Keratinocyte (primary cell): ENCODE measurements around the gene ZBTB40. TPM values are rescaled to one million over a fixed set of nuclear protein-coding genes. Genes with fewer than 3 reads are reported as not detected.

Source experiments
- DNase-seq: peaks from one replicate; pipeline ENCODE4 v3.0.0-alpha.2; 2011; ENCODE audit warnings: low read depth, missing footprints, low spot score
- FAIRE-seq: peaks from 2 replicates; lab custom pipeline; 2011; peaks lifted over from hg19 to GRCh38; lab: Jason Lieb, UNC
- H2AFZ ChIP-seq: 2 replicates; pipeline ENCODE4 v1.6.0; 2012; ENCODE audit warnings: low read length, control low read depth, inconsistent platforms; ENCODE audit not compliant: control insufficient read depth
- H3K27ac ChIP-seq: 2 replicates; pipeline ENCODE4 v1.5.1; 2011; ENCODE audit warnings: low read length; ENCODE audit not compliant: control insufficient read depth, insufficient read depth
- H3K27me3 ChIP-seq: 3 replicates; pipeline ENCODE4 v1.6.0; 2011; ENCODE audit warnings: low read length; ENCODE audit not compliant: control insufficient read depth, insufficient read depth; ENCODE audit errors: extremely low read depth
- H3K36me3 ChIP-seq, 2 experiments: 2 replicates in 1 of 2; 3 replicates in 1 of 2; pipeline ENCODE4 v1.5.1; 2011; ENCODE audit warnings: low read length in 2 of 2, mild to moderate bottlenecking in 1 of 2; ENCODE audit not compliant: control insufficient read depth in 2 of 2, insufficient read depth in 2 of 2; ENCODE audit errors: extremely low read depth in 1 of 2
- H3K4me1 ChIP-seq: 3 replicates; pipeline ENCODE4 v1.5.1; 2011; ENCODE audit warnings: low read length; ENCODE audit not compliant: control insufficient read depth, insufficient read depth; ENCODE audit errors: extremely low read depth
- H3K4me2 ChIP-seq: 3 replicates; pipeline ENCODE4 v1.6.0; 2011; ENCODE audit warnings: low read depth, low read length; ENCODE audit not compliant: control insufficient read depth, insufficient read depth; ENCODE audit errors: extremely low read depth
- H3K4me3 ChIP-seq, 3 experiments: fragments of 200-600 bp in 1 of 3; sonication (generic) in 1 of 3; 2 replicates in 2 of 3; 3 replicates in 1 of 3; pipeline ENCODE4 v1.5.1; 2011 to 2016; ENCODE audit warnings: low read length in 3 of 3, mild to moderate bottlenecking in 3 of 3, control low read depth in 2 of 3, inconsistent platforms in 1 of 3, low read depth in 1 of 3, mixed read lengths in 1 of 3, mixed run types in 1 of 3, moderate library complexity in 1 of 3; ENCODE audit not compliant: control insufficient read depth in 2 of 3, insufficient read depth in 2 of 3; ENCODE audit errors: extremely low read depth in 1 of 3
- H3K79me2 ChIP-seq: 2 replicates; pipeline ENCODE4 v1.6.0; 2012; ENCODE audit warnings: low read length; ENCODE audit not compliant: control insufficient read depth, insufficient read depth
- H3K9ac ChIP-seq: 3 replicates; pipeline ENCODE4 v1.6.0; 2011; ENCODE audit warnings: low read length; ENCODE audit not compliant: control insufficient read depth, insufficient read depth; ENCODE audit errors: extremely low read depth
- H3K9me1 ChIP-seq: 3 replicates; pipeline ENCODE4 v1.6.0; 2011; ENCODE audit warnings: low read length; ENCODE audit not compliant: control insufficient read depth, insufficient read depth; ENCODE audit errors: extremely low read depth
- H3K9me3 ChIP-seq: 2 replicates; pipeline ENCODE4 v1.5.1; 2012; ENCODE audit warnings: low read depth, low read length; ENCODE audit not compliant: control insufficient read depth
- H4K20me1 ChIP-seq: 3 replicates; pipeline ENCODE4 v1.6.0; 2011; ENCODE audit warnings: low read length; ENCODE audit not compliant: control insufficient read depth, insufficient read depth; ENCODE audit errors: extremely low read depth
- CTCF ChIP-seq, 3 experiments: IDR thresholded peaks in 1 of 3; conservative IDR thresholded peaks in 1 of 3; optimal IDR thresholded peaks in 1 of 3; 2 replicates in 2 of 3; 3 replicates in 1 of 3; pipeline versions ENCODE3 to v1.5.1; 2011; ENCODE audit warnings: low read length in 3 of 3, mild to moderate bottlenecking in 3 of 3, moderate library complexity in 2 of 3, control low read depth in 1 of 3, inconsistent platforms in 1 of 3; ENCODE audit not compliant: insufficient read depth in 2 of 3; ENCODE audit errors: extremely low read depth in 1 of 3
- EZH2 ChIP-seq: IDR thresholded peaks from one replicate; pipeline ENCODE4 v1.6.1; 2012; ENCODE audit warnings: inconsistent platforms, mild to moderate bottlenecking, low read length, moderate library complexity
- dilution Hi-C: fragments of 300-500 bp; cut with MboI; formaldehyde crosslinking; loops from one replicate; pipeline ENCODE4 v1.7.0; 2020; ENCODE audit warnings: low sequenced_read_pairs; ENCODE audit not compliant: extremely low pct_ligation_motif_present
- polyA plus RNA-seq, 5 experiments: library from polyadenylated mRNA; depleted of rRNA in 3 of 5; stranded (reverse) in 3 of 5; stranded (forward) in 1 of 5; unstranded in 1 of 5; fragments of >200 nt; gene quantifications; 1 replicate in 1 of 5; 2 replicates in 3 of 5; 3 replicates in 1 of 5; pipeline versions ENCODE4 v1.2.1 to v1.2.3, GENCODE V29; 2011 to 2012; ENCODE audit warnings: missing spikeins in 2 of 5, low read depth in 1 of 5, low replicate concordance in 1 of 5

The ZBTB40 gene
- polyA plus RNA-seq, 1 donor (not counting 4 experiments of a cell fraction or from before 2014, with no cell fraction given), result 5.0 TPM

- Histone ChIP-seq H3K27ac (no peak overlapping the region), H3K9me1 (no peaks in the 10 kb centered on the region), H3K4me1 (no peaks in the 10 kb centered on the region), H3K9ac (no peak overlapping the region), H3K79me2 (no peaks in the 10 kb centered on the region), H3K4me2 (no peak overlapping the region), H3K27me3 (peaks cover 3% of the 10 kb centered on the region), H4K20me1 (no peaks in the 10 kb centered on the region), H3K36me3 (no peaks in the 10 kb centered on the region), H3K4me3 (no peak overlapping the region), H3K9me3 (no peaks in the 10 kb centered on the region), H2AFZ (no peak overlapping the region)
- FAIRE-seq (no peak), DNase-seq (no peak)
- TF ChIP-seq EZH2, result no peak
- TF ChIP-seq CTCF (optimal IDR thresholded peaks at IDR 0.05 in 1 of 3, IDR thresholded peaks at IDR 0.05 in 1 of 3, conservative IDR thresholded peaks at IDR 0.05 in 1 of 3; ENCODE audit: extremely low read depth in 1 of 3, insufficient read depth in 2 of 3, low read length in 3 of 3), result no peak
- dilution Hi-C loops, result no loop called here
Observed at GRCh38 chr1:22417466-22417865, 34.2 kb upstream of the ZBTB40 start.

- H3K4me3 ChIP-seq, result no peak overlapping the region
- DNase-seq, result no peak
- no peak overlapping the region for H3K4me2 ChIP-seq
- no peaks in the 10 kb centered on the region for H3K9me1 ChIP-seq
- no peak overlapping the region for H2AFZ ChIP-seq
- H3K9ac ChIP-seq, result no peak overlapping the region
- no peaks in the 10 kb centered on the region for H3K79me2 ChIP-seq
- H3K9me3 ChIP-seq, result no peaks in the 10 kb centered on the region
- dilution Hi-C loops, result no loop called here
- no peaks in the 10 kb centered on the region for H3K4me1 ChIP-seq
- H3K27ac ChIP-seq, result no peak overlapping the region
- FAIRE-seq, result no peak
- H4K20me1 ChIP-seq, result no peaks in the 10 kb centered on the region
- TF ChIP-seq CTCF (optimal IDR thresholded peaks at IDR 0.05 in 1 of 3, IDR thresholded peaks at IDR 0.05 in 1 of 3, conservative IDR thresholded peaks at IDR 0.05 in 1 of 3; ENCODE audit: extremely low read depth in 1 of 3, insufficient read depth in 2 of 3, low read length in 3 of 3) (no peak), EZH2 (no peak)
- H3K36me3 ChIP-seq, result no peaks in the 10 kb centered on the region
- H3K27me3 ChIP-seq, result peaks cover 3% of the 10 kb centered on the region
Observed at GRCh38 chr1:22418312-22418711, 33.3 kb upstream of the ZBTB40 start.
